GM21825 (cell line): Measurements from ENCODE around the gene NRXN3.

ENCODE experiments used
- ATAC-seq: cut with Tn5 transposase; IDR thresholded peaks from one replicate; pipeline ENCODE4 v1.9.1; 2021; ENCODE audit warnings: mild to moderate bottlenecking, moderate library complexity; ENCODE audit not compliant: unreplicated experiment

The NRXN3 gene

GRCh38 chr14:79260406-79260805 is 1090.2 kb downstream of the NRXN3 start:
- ATAC-seq, result no peak

GRCh38 chr14:79265366-79265946 is 1095.3 kb downstream of the NRXN3 start:
- no peak for ATAC-seq

- ATAC-seq, result no peak
Measured at GRCh38 chr14:79270361-79270760, 1100.2 kb downstream of the NRXN3 start.

GRCh38 chr14:79271122-79271521 is 1100.9 kb downstream of the NRXN3 start:
- ATAC-seq, result no peak

GRCh38 chr14:79274641-79275291 is 1104.6 kb downstream of the NRXN3 start:
- no peak for ATAC-seq

GRCh38 chr14:79275292-79275655 is 1105.1 kb downstream of the NRXN3 start:
- ATAC-seq, result no peak

- no peak for ATAC-seq
Measured at GRCh38 chr14:79278286-79278797, 1108.2 kb downstream of the NRXN3 start.

- ATAC-seq, result no peak
Measured at GRCh38 chr14:79278798-79279644, 1108.8 kb downstream of the NRXN3 start.

GRCh38 chr14:79279645-79280597 is 1109.7 kb downstream of the NRXN3 start:
- no peak for ATAC-seq

- no peak for ATAC-seq
Measured at GRCh38 chr14:79281244-79282152, 1111.3 kb downstream of the NRXN3 start.

GRCh38 chr14:79284621-79285020 is 1114.4 kb downstream of the NRXN3 start:
- ATAC-seq, result no peak

- no peak for ATAC-seq
Measured at GRCh38 chr14:79285263-79285662, 1115.1 kb downstream of the NRXN3 start.

- no peak for ATAC-seq
Measured at GRCh38 chr14:79287976-79288375, 1117.8 kb downstream of the NRXN3 start.

GRCh38 chr14:79293482-79294177 is 1123.5 kb downstream of the NRXN3 start:
- no peak for ATAC-seq

- ATAC-seq, result no peak
Measured at GRCh38 chr14:79294499-79294898, 1124.3 kb downstream of the NRXN3 start.

GRCh38 chr14:79295385-79295784 is 1125.2 kb downstream of the NRXN3 start:
- ATAC-seq, result no peak

- ATAC-seq, result no peak
Measured at GRCh38 chr14:79298373-79298772, 1128.2 kb downstream of the NRXN3 start.

- ATAC-seq, result no peak
Measured at GRCh38 chr14:79299162-79299561, 1129.0 kb downstream of the NRXN3 start.

- ATAC-seq, result no peak
Measured at GRCh38 chr14:79304279-79304678, 1134.1 kb downstream of the NRXN3 start.
